ENCODE data around the gene LAMC1.

DNA sequence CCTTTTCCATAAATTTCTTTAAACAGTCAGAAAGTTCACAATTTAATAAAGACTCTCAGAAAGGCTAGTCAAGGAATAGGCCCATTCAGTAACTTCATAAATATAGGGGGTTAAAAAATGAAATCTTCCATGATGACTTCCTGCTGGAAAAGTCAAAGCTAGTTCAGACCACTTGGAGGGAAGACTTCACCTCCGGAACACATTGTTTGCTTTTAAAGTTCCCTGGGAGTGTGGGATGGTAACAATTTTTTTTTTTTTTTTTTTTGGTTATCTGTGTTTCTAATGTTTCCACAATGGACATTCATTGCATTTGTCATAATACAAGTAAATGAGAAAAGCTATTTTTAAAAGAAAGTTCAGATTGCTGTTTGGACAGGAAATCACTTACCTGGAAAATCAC is 144.5 kb downstream of the LAMC1 start:
- TF ChIP-seq, protein P1, sequence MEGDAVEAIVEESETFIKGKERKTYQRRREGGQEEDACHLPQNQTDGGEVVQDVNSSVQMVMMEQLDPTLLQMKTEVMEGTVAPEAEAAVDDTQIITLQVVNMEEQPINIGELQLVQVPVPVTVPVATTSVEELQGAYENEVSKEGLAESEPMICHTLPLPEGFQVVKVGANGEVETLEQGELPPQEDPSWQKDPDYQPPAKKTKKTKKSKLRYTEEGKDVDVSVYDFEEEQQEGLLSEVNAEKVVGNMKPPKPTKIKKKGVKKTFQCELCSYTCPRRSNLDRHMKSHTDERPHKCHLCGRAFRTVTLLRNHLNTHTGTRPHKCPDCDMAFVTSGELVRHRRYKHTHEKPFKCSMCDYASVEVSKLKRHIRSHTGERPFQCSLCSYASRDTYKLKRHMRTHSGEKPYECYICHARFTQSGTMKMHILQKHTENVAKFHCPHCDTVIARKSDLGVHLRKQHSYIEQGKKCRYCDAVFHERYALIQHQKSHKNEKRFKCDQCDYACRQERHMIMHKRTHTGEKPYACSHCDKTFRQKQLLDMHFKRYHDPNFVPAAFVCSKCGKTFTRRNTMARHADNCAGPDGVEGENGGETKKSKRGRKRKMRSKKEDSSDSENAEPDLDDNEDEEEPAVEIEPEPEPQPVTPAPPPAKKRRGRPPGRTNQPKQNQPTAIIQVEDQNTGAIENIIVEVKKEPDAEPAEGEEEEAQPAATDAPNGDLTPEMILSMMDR (conservative IDR thresholded peaks at IDR 0.05 in 1 of 2, IDR thresholded peaks at IDR 0.05 in 1 of 2; ENCODE audit: low read depth in 1 of 2, low read length in 2 of 2): no peak
- TF ChIP-seq EZH2 (IDR thresholded peaks at IDR 0.05; ENCODE audit: low read length, missing control alignments): no peak

Data from fibroblast of lung (primary cell).